ENCODE data around the gene OLA1.
A peak's percentile ranks its signal among the peaks of the same experiment; 100 is the strongest.

OLA1 gene

GRCh38 chr2:174044556-174044955 lies 203.8 kb downstream of the OLA1 start:
- Histone ChIP-seq H3K4me3 (replicated peaks; ENCODE audit: insufficient read depth, low read length) (no peak overlapping the region), H3K27ac (replicated peaks) (no peak overlapping the region), H3K27me3 (ENCODE audit: insufficient read depth, poor library complexity, severe bottlenecking) (no peaks in the 10 kb centered on the region)
- TF ChIP-seq CTCF (IDR thresholded peaks at IDR 0.05; ENCODE audit: insufficient read depth, low read length) (no peak), GABPA (IDR thresholded peaks at IDR 0.05; ENCODE audit: low read depth) (no peak), SPI1 (IDR thresholded peaks at IDR 0.05; ENCODE audit: borderline replicate concordance, low read depth) (peak; percentile 7; the same call in 1 of the 2 replicates)
- DNase-seq (ENCODE audit: low read depth in 1 of 2, low spot score in 1 of 2) = no peak

- TF ChIP-seq GABPA (IDR thresholded peaks at IDR 0.05; ENCODE audit: low read depth) (no peak), CTCF (IDR thresholded peaks at IDR 0.05; ENCODE audit: insufficient read depth, low read length) (no peak), POLR2AphosphoS5 (IDR thresholded peaks at IDR 0.05; ENCODE audit: low read depth) (no peak), REST (IDR thresholded peaks at IDR 0.05; ENCODE audit: insufficient replicate concordance, low read depth) (no peak), SPI1 (IDR thresholded peaks at IDR 0.05; ENCODE audit: borderline replicate concordance, low read depth) (no peak)
- DNase-seq (ENCODE audit: low read depth in 1 of 2, low spot score in 1 of 2) = no peak
- H3K27ac ChIP-seq (replicated peaks) = no peak overlapping the region
These were observed 208.0 kb downstream of the OLA1 start for GRCh38 chr2:174040417-174040701.

GRCh38 chr2:174039551-174040416 lies 208.5 kb downstream of the OLA1 start:
- H3K27me3 ChIP-seq (ENCODE audit: insufficient read depth, poor library complexity, severe bottlenecking) = no peaks in the 10 kb centered on the region
- H3K4me3 ChIP-seq (replicated peaks; ENCODE audit: insufficient read depth, low read length) = no peak overlapping the region
- TF ChIP-seq POLR2AphosphoS5 (IDR thresholded peaks at IDR 0.05; ENCODE audit: low read depth) (no peak; the same call in 1 of the 2 replicates), SPI1 (IDR thresholded peaks at IDR 0.05; ENCODE audit: borderline replicate concordance, low read depth) (peak; percentile 88), CTCF (IDR thresholded peaks at IDR 0.05; ENCODE audit: insufficient read depth, low read length) (peak; percentile 36), GABPA (IDR thresholded peaks at IDR 0.05; ENCODE audit: low read depth) (0 out of 2 replicates have a peak, but pooled peaks have one; percentile 58), REST (IDR thresholded peaks at IDR 0.05; ENCODE audit: insufficient replicate concordance, low read depth) (no peak)
- H3K27ac ChIP-seq (replicated peaks) = peak overlapping the region; percentile 63
- DNase-seq (ENCODE audit: low read depth in 1 of 2, low spot score in 1 of 2) = peak; percentile 88 to 91

More at GRCh38 chr2:174040417-174040701, 208.0 kb downstream of the OLA1 start:
- no peak overlapping the region for H3K4me3 ChIP-seq (replicated peaks; ENCODE audit: insufficient read depth, low read length)
- no peaks in the 10 kb centered on the region for H3K27me3 ChIP-seq (ENCODE audit: insufficient read depth, poor library complexity, severe bottlenecking)
